ENCODE measurements around the gene SPATA32.
A peak's percentile ranks its signal among the peaks of the same experiment; 100 is the strongest.

The SPATA32 gene

DNA sequence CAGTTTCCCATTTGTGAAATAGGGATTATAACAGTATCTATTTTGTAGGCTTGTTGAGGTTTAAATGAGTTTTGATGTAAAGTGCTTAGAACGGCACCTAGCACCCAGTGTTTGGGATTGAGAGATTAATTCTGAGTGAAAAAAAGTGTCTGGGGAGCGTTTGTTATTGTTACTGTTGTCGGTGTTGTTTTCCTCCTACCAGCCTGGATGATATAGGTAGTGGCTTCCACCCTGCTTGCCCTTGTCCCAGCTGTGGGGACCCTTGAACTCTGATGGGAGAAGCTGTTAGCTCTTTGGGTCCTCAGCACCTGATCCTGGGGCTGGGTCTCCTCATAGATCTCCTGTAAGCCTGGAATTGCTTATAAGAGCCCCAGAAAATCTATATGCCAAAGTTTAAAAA lies 35.3 kb downstream of the SPATA32 start:
- ChIA-PET CTCF (interaction anchor here (1.3 to 6.0 kb wide), 6 partner anchors 9 to 91 kb away, joined by 4 to 56 read pairs (median 9); partner anchors contain the start of gene ACBD4), POLR2A (interaction anchor here (0.6 to 1.5 kb wide), 2 partner anchors 75 to 78 kb away, joined by 3 to 13 read pairs; partner anchors contain the start of gene HEXIM1)
- TF ChIP-seq, protein P1, sequence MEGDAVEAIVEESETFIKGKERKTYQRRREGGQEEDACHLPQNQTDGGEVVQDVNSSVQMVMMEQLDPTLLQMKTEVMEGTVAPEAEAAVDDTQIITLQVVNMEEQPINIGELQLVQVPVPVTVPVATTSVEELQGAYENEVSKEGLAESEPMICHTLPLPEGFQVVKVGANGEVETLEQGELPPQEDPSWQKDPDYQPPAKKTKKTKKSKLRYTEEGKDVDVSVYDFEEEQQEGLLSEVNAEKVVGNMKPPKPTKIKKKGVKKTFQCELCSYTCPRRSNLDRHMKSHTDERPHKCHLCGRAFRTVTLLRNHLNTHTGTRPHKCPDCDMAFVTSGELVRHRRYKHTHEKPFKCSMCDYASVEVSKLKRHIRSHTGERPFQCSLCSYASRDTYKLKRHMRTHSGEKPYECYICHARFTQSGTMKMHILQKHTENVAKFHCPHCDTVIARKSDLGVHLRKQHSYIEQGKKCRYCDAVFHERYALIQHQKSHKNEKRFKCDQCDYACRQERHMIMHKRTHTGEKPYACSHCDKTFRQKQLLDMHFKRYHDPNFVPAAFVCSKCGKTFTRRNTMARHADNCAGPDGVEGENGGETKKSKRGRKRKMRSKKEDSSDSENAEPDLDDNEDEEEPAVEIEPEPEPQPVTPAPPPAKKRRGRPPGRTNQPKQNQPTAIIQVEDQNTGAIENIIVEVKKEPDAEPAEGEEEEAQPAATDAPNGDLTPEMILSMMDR (IDR thresholded peaks at IDR 0.05; ENCODE audit: control extremely low read depth, extremely low read depth, low read depth, missing control alignments), result no peak
- DNase-seq (ENCODE audit: extremely low spot score), result no peak

DNA sequence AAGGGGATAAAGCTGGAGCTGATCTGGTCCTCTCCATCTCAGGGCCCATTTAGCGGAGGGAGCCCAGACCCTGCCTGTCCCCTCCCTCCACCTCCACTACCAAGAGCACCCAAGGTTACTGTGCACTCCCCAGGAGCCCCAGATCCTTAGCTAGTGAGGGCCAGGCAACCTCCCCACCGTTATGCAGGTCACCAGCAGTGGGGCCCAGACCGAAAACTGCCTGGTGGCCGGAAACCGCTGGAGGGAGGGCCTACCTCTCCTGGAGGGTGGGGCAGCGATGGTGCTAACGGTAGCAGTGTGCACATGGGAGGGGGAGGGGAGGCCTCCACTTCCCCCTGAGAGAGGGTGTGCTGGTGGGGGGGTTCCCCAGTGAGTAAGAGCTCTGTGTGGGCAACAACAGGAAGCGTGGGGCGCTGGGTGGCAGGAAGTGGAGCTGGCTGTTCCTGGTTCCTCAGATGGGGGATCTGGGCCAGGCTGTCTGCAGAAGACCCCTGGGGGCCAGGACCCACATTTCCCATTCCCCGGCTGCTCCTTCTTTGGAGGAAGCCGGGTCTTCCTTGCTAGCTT lies 35.8 kb downstream of the SPATA32 start:
- TF ChIP-seq, protein P1 (IDR thresholded peaks at IDR 0.05; ENCODE audit: control extremely low read depth, extremely low read depth, low read depth, missing control alignments), result no peak
- DNase-seq (ENCODE audit: extremely low spot score), result peak; percentile 89
- POLR2A ChIA-PET, result interaction anchor here (0.6 to 1.5 kb wide), 2 partner anchors 74 to 77 kb away, joined by 3 to 13 read pairs; partner anchors contain the start of gene HEXIM1
- CTCF ChIA-PET, result interaction anchor here (1.2 to 6.0 kb wide), 8 partner anchors 10 to 90 kb away, joined by 3 to 56 read pairs (median 5); partner anchors contain the start of gene ACBD4

DNA sequence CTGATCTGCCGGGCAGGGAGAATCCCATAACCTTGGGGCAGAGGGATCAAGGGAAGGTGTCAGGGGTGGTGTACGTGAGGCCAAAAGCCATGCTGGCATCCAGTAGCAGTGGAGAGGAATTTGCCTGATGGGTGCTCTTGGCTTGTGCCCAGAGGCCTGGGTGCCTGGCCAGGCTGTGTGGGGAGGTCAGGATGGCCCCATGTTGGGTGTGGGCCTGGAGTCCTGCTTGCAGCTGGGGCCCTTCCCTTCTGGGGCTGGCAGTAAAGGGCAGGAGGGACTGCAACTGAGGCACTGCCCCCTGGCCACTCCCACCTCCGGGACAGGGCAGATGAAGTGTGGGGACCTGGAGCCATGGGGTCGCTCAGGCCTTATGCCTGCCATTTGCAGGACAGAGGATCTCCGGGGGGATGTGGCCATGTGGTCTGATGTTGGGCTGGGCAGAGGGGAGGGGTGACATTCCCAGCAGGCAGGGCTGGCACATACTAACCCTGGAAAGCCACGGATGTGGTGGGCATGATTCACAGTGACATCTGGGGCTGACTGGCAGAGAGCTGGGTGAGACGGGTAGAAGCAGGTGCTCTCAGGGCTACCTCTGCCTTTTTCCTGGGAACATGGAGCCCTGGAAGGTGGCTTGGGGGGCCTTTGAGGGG lies 36.7 kb downstream of the SPATA32 start:
- POLR2A ChIA-PET, result interaction anchor here (1.5 kb wide), 1 partner anchor 77 kb away, joined by 13 read pairs; the partner anchor contains the start of gene HEXIM1
- CTCF ChIA-PET, result interaction anchor here (1.2 to 6.0 kb wide), 8 partner anchors 11 to 90 kb away, joined by 3 to 56 read pairs (median 5); partner anchors contain the start of gene ACBD4
- TF ChIP-seq, protein P1 (IDR thresholded peaks at IDR 0.05; ENCODE audit: control extremely low read depth, extremely low read depth, low read depth, missing control alignments), result no peak
- no peak for DNase-seq (ENCODE audit: extremely low spot score)

DNA sequence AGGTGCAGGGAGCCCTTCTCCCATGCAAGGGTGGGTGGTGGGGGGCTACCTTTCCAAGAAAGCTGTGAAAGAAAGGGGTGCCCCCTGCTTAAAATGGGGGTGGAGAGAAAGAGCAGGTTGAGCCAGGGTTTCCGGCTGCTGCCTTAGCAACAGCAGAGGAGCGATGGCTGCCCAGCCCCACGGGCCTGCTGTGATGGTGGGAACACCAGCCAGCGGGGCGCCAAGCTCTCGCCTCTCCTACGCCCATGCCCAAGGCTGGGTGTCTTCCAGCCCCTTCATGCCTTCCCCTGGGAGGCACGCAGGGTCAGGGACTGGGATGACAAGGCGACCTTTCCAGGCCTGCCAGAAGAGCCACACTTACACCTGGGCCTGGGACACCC lies 37.2 kb downstream of the SPATA32 start:
- ChIA-PET POLR2A (no interaction called here), CTCF (interaction anchor here (1.7 to 2.6 kb wide), 4 partner anchors 11 to 46 kb away, joined by 3 to 20 read pairs (median 8); no protein-coding TSS in a partner anchor)
- DNase-seq (ENCODE audit: extremely low spot score), result no peak
- TF ChIP-seq, protein P1 (IDR thresholded peaks at IDR 0.05; ENCODE audit: control extremely low read depth, extremely low read depth, low read depth, missing control alignments), result no peak

DNA sequence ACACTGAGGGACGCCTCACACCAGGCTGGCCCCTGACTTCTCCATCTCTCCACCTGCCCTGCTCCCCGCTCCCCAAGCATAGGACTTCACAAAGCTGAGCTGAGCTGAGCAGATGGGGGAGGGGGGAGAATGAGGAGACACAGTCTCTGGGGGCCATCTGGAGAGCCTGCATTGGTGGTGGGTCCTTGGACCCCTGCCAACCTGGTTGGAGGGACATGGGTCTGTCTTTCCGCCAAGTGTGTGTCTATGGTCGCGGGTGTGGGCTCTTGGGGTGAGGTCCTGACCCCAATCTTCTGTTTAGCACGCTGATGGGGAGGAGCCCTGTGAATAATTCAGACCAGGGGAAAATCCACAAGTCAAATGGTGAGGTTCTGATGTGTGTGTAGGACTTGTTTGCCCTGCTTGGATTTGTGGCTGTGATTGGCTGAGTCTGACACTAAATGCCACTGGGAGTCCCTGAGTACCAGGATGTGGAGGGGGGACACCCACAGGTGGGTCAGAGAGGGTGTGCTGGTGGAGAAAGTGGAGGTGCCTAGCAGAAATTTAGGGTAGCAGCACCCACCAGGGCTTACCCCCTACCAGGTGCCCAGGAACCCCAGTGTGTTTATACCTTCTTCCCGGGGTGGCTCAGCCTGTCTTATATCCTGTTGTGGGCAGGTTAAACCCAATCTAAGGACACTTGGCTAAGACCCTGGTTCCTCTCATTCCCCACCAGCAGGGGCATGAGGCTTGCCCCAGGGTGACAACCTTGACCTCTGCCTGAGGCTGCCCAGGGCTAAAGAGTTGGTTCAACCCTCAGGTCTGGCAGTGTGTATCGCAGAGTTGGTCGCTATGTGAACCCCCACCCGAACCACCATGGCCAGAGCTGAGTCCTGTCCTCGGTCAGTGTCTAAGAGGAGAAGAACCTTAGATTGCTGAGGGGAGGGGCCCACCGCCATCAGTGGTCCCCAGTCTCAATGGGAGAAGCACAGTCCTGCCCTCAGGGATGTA lies 38.1 kb downstream of the SPATA32 start:
- DNase-seq (ENCODE audit: extremely low spot score), result no peak
- POLR2A ChIA-PET, result no interaction called here
- TF ChIP-seq, protein P1 (IDR thresholded peaks at IDR 0.05; ENCODE audit: control extremely low read depth, extremely low read depth, low read depth, missing control alignments), result no peak
- CTCF ChIA-PET, result interaction anchor here (1.2 to 10.2 kb wide), 3 partner anchors 10 to 89 kb away, joined by 3 to 309 read pairs (median 6); partner anchors contain the start of gene ACBD4
